ENCODE results near the gene FPR1. TPM values are rescaled to one million over a fixed set of nuclear protein-coding genes. Genes with fewer than 3 reads are reported as not detected.

FPR1 gene
- total RNA-seq, 1 donor from 2014 or later: 53.3 TPM

- Histone ChIP-seq H3K27ac (no peak overlapping the region), H3K36me3 (peaks cover 27% of the 10 kb centered on the region), H3K9me3 (no peaks in the 10 kb centered on the region), H3K27me3 (no peaks in the 10 kb centered on the region), H3K4me3 (no peak overlapping the region), H3K4me1 (peaks cover 20% of the 10 kb centered on the region)
- intact Hi-C loops (cut with DNase I): no loop called here
- TF ChIP-seq CTCF (IDR thresholded peaks at IDR 0.05): no peak
- ATAC-seq (no peak), DNase-seq (no peak)
Measured at GRCh38 chr19:51706296-51706695, 45.4 kb downstream of the FPR1 start.

- H3K9me3 ChIP-seq: no peaks in the 10 kb centered on the region
- no peak for DNase-seq
- intact Hi-C loops (cut with DNase I): no loop called here
- no peak for ATAC-seq
- H3K27me3 ChIP-seq: no peaks in the 10 kb centered on the region
- H3K4me1 ChIP-seq: peaks cover 20% of the 10 kb centered on the region
- H3K4me3 ChIP-seq: peak overlapping the region; percentile 84
- H3K27ac ChIP-seq: peak overlapping the region; percentile 95
- peaks cover 28% of the 10 kb centered on the region for H3K36me3 ChIP-seq
- TF ChIP-seq CTCF (IDR thresholded peaks at IDR 0.05): no peak
Measured at GRCh38 chr19:51704626-51705025, 47.1 kb downstream of the FPR1 start.

- no peaks in the 10 kb centered on the region for H3K27me3 ChIP-seq
- H3K27ac ChIP-seq: peak overlapping the region; percentile 95
- H3K4me3 ChIP-seq: peak overlapping the region; percentile 84
- no peaks in the 10 kb centered on the region for H3K9me3 ChIP-seq
- peaks cover 34% of the 10 kb centered on the region for H3K36me3 ChIP-seq
- peak; percentile 97 for ATAC-seq
- H3K4me1 ChIP-seq: peaks cover 20% of the 10 kb centered on the region
- intact Hi-C loops (cut with DNase I): no loop called here
- DNase-seq: peak; percentile 99
- peak; percentile 50 for TF ChIP-seq CTCF (IDR thresholded peaks at IDR 0.05)
Measured at GRCh38 chr19:51703575-51704515, 47.8 kb downstream of the FPR1 start.

- TF ChIP-seq CTCF (IDR thresholded peaks at IDR 0.05): no peak
- Histone ChIP-seq H3K36me3 (peaks cover 43% of the 10 kb centered on the region), H3K4me3 (peak overlapping the region; percentile 84), H3K4me1 (peaks cover 20% of the 10 kb centered on the region), H3K27me3 (no peaks in the 10 kb centered on the region), H3K9me3 (no peaks in the 10 kb centered on the region), H3K27ac (peak overlapping the region; percentile 95)
- intact Hi-C loops (cut with DNase I): no loop called here
- ATAC-seq: no peak
- DNase-seq: peak; percentile 77
Measured at GRCh38 chr19:51702825-51703574, 48.7 kb downstream of the FPR1 start.

- Histone ChIP-seq H3K36me3 (peaks cover 47% of the 10 kb centered on the region), H3K4me3 (peak overlapping the region; percentile 84), H3K27me3 (no peaks in the 10 kb centered on the region), H3K9me3 (no peaks in the 10 kb centered on the region), H3K4me1 (peaks cover 20% of the 10 kb centered on the region), H3K27ac (peak overlapping the region; percentile 40)
- peak; percentile 91 for DNase-seq
- TF ChIP-seq CTCF (IDR thresholded peaks at IDR 0.05): no peak
- intact Hi-C loops (cut with DNase I): no loop called here
- peak; percentile 56 for ATAC-seq
Measured at GRCh38 chr19:51702103-51702824, 49.4 kb downstream of the FPR1 start.
